ENCODE results near the gene CARMIL1. TPM values are rescaled to one million over a fixed set of nuclear protein-coding genes. Genes with fewer than 3 reads are reported as not detected.

The CARMIL1 gene
- total and polyA plus RNA-seq, 11 donors = 2.4 to 9.1 (median 5.3) TPM

DNA sequence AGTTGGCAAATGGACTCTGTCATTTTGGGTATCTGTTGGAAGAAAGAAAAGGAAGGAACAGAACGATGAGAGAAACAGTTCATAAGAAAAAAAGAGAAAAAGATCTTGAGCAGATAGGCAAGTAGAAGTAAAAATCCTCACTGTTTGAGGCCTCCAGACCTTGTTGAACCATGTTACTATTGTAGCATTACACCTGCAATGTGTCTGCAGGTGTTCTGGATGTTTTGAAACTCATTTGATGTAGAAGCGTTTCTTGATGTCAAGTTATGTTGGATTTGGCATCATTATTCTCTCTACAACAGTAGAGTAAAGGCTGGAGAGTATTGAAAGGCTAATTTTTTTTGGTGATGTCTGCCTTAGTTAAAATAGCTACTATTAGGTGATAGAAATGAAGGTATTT is 108.7 kb downstream of the CARMIL1 start:
- TF ChIP-seq, protein P1, sequence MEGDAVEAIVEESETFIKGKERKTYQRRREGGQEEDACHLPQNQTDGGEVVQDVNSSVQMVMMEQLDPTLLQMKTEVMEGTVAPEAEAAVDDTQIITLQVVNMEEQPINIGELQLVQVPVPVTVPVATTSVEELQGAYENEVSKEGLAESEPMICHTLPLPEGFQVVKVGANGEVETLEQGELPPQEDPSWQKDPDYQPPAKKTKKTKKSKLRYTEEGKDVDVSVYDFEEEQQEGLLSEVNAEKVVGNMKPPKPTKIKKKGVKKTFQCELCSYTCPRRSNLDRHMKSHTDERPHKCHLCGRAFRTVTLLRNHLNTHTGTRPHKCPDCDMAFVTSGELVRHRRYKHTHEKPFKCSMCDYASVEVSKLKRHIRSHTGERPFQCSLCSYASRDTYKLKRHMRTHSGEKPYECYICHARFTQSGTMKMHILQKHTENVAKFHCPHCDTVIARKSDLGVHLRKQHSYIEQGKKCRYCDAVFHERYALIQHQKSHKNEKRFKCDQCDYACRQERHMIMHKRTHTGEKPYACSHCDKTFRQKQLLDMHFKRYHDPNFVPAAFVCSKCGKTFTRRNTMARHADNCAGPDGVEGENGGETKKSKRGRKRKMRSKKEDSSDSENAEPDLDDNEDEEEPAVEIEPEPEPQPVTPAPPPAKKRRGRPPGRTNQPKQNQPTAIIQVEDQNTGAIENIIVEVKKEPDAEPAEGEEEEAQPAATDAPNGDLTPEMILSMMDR (IDR thresholded peaks at IDR 0.05) = no peak
- no peak for TF ChIP-seq POLR2A (IDR thresholded peaks at IDR 0.05)
- no peak overlapping the region for H3K27ac ChIP-seq
- 74 to 82% (median 76%) methylated on average over 2 of the region's 2 CpGs for WGBS, 4 donors
- H3K27me3 ChIP-seq = no peaks in the 10 kb centered on the region
- peaks cover 0 to 20% (median 3%) of the 10 kb centered on the region in 12 donors for H3K4me1 ChIP-seq
- intact Hi-C loops (cut with DNase I) = no loop called here
- no peaks in the 10 kb centered on the region for H3K36me3 ChIP-seq
- no peaks in the 10 kb centered on the region for H3K9me3 ChIP-seq
- ATAC-seq (no peak), DNase-seq (no peak)
- H3K4me3 ChIP-seq = no peak overlapping the region

DNA sequence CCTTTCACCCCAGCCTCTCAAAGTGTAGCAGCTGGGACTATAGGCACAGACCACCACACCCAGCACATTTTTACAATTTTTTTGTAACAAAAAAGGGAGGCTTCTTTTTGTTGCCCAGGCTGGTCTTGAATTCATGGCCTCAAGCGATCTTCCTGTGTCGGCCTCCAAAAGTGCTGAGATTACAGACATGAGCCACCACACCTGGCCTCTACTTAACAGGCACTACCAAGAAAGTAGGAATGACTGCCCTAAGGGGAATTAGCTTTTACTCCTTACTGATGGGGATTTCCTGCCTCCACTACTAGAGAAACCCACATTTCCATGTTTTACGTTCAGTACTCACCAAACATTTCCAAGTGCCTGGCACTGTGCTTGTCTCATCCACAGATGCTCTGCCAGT is 109.6 kb downstream of the CARMIL1 start:
- no peaks in the 10 kb centered on the region for H3K9me3 ChIP-seq
- no peak overlapping the region for H3K4me3 ChIP-seq
- intact Hi-C loops (cut with DNase I) = no loop called here
- H3K27me3 ChIP-seq = no peaks in the 10 kb centered on the region
- WGBS, 4 donors = 62 to 96% (median 86%) methylated on average over 3 of the region's 3 CpGs
- no peak for DNase-seq
- no peak for ATAC-seq
- H3K36me3 ChIP-seq = no peaks in the 10 kb centered on the region
- no peak for TF ChIP-seq POLR2A (IDR thresholded peaks at IDR 0.05)
- TF ChIP-seq, protein P1 (IDR thresholded peaks at IDR 0.05) = no peak
- peak overlapping the region in 2 of 12 donors; percentile 13 to 26 for H3K27ac ChIP-seq
- peaks cover 0 to 20% (median 3%) of the 10 kb centered on the region in 12 donors for H3K4me1 ChIP-seq

DNA sequence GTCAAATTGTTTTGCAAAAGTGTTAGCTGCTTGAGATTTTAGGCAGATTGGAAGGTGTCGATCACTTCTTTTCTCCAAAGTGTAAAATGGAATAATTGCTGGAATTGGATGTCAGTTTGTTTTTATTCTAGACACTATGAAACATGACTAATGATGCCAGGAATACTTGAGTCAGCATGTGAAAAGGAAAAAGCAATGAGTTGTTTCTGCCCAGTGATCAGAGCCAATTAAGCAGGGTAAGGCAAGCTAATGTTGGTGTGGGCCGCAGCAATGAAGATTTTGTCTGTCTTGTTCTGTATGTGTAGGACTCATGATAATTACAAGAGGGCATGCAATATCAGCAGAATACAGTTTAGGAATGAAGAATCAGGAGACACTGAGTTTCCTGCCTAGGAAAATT is 110.3 kb downstream of the CARMIL1 start:
- no peaks in the 10 kb centered on the region for H3K27me3 ChIP-seq
- no peak for DNase-seq
- H3K9me3 ChIP-seq = no peaks in the 10 kb centered on the region
- peak overlapping the region in 3 of 12 donors; percentile 16 to 30 (median 26) for H3K27ac ChIP-seq
- no peaks in the 10 kb centered on the region for H3K36me3 ChIP-seq
- 67 to 75% (median 74%) methylated on average over 2 of the region's 2 CpGs for WGBS, 4 donors
- peak in 3 of 4 donors; percentile 63 to 79 (median 70) for ATAC-seq
- no peak overlapping the region for H3K4me3 ChIP-seq
- peaks cover 0 to 20% (median 3%) of the 10 kb centered on the region in 12 donors for H3K4me1 ChIP-seq
- TF ChIP-seq, protein P1 (IDR thresholded peaks at IDR 0.05) = no peak
- TF ChIP-seq POLR2A (IDR thresholded peaks at IDR 0.05) = no peak
- intact Hi-C loops (cut with DNase I) = no loop called here

DNA sequence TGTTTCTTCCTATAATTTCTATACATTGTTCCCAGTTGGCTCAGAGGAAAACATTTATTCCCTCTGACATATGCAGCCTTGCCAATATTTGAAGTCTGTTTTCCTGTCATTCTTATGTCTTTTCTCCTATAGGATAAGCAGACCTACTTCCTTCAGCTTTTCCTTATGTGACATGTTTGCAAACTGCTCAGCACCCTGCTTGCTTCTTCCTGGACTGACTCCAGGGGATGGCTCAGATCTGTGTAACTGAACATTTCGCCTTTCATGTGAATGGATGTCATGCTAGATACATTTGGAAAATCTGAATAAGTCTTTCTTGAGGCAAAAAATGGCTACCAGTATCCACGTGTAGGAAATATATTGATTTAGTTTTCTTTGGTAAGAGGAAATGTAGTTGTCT is 113.2 kb downstream of the CARMIL1 start:
- H3K36me3 ChIP-seq = no peaks in the 10 kb centered on the region
- no peaks in the 10 kb centered on the region for H3K9me3 ChIP-seq
- peaks cover 0 to 15% (median 3%) of the 10 kb centered on the region in 12 donors for H3K4me1 ChIP-seq
- TF ChIP-seq, protein P1 (IDR thresholded peaks at IDR 0.05) = no peak
- TF ChIP-seq POLR2A (IDR thresholded peaks at IDR 0.05) = no peak
- 61 to 80% (median 68%) methylated on average over 2 of the region's 2 CpGs for WGBS, 4 donors
- DNase-seq = no peak
- H3K4me3 ChIP-seq = no peak overlapping the region
- intact Hi-C loops (cut with DNase I) = no loop called here
- H3K27me3 ChIP-seq = no peaks in the 10 kb centered on the region
- H3K27ac ChIP-seq = no peak overlapping the region
- ATAC-seq = no peak

Measured in heart left ventricle (tissue), 16 donors.